MG63 (cell line): ENCODE data around the gene ATG16L1. TPM values are rescaled to one million over a fixed set of nuclear protein-coding genes. Genes with fewer than 3 reads are reported as not detected.

Source experiments
- DNase-seq: peaks from one replicate; pipeline ENCODE4 v3.0.0-alpha.2; 2020
- H3K27me3 ChIP-seq: fragments of 250-450 bp; sonication (Bioruptor Pico); 2 replicates; pipeline ENCODE4 v1.5.1; 2020; ENCODE audit warnings: mild to moderate bottlenecking, moderate library complexity
- H3K36me3 ChIP-seq: fragments of 250-450 bp; sonication (Bioruptor Pico); 2 replicates; pipeline ENCODE4 v1.5.1; 2020; ENCODE audit warnings: mild to moderate bottlenecking, moderate library complexity
- H3K4me3 ChIP-seq: fragments of 250-450 bp; sonication (Bioruptor Pico); 2 replicates; pipeline ENCODE4 v1.5.1; 2020; ENCODE audit warnings: mild to moderate bottlenecking, moderate library complexity
- H3K9me3 ChIP-seq: fragments of 250-450 bp; sonication (Bioruptor Pico); 2 replicates; pipeline ENCODE4 v1.5.1; 2020; ENCODE audit warnings: mild to moderate bottlenecking, moderate library complexity
- total RNA-seq: library from RNA; depleted of rRNA; stranded (reverse); fragments of >200 nt; shearing (Covaris generic); gene quantifications from 2 replicates; pipeline ENCODE4 v1.2.3, GENCODE V29; 2014; ENCODE audit warnings: low replicate concordance

ATG16L1 gene
- total RNA-seq, 1 experiment from 2014 or later: 33.2 TPM

DNA sequence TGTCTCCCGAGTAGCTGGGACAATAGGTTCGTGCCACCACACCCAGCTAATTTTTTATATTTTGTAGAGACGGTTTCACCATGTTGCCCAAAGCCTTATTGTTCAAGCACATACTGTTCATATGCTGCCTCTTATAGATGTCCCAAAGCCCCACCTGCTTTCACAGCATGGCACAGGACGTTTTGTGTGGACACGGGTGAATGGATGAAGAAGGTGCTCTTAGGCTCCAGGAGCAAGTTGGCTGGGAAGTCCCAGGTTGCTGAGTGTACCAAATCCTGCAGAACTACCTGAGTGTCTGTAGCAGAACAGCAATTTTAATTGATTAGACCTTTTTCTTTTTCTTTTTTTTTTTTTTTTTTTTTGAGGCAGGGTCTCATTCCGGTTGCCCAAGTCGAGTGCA lies 45.6 kb downstream of the ATG16L1 start:
- DNase-seq: no peak
- Histone ChIP-seq H3K4me3 (no peak overlapping the region), H3K9me3 (no peaks in the 10 kb centered on the region), H3K27me3 (no peaks in the 10 kb centered on the region), H3K36me3 (peaks cover 30% of the 10 kb centered on the region)

DNA sequence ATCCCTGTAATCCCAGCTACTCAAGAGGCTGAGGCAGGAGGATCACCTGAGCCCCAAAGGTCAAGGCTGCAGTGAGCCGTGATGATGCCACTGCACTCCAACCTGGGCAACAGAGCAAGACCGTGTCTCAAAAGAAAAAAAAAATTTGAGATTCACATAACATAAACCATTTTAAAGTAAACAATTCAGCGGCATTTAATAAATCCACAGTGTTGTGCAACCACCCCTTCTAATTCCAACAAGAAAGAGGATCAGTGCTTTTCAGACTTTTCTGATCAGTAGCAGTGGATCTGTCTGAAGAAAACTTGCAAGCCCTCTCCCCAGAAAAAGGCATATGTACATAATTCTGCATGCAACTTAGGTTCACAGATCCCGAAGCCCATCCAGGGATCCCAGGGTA lies 48.9 kb downstream of the ATG16L1 start:
- no peaks in the 10 kb centered on the region for H3K27me3 ChIP-seq
- DNase-seq: no peak
- no peaks in the 10 kb centered on the region for H3K9me3 ChIP-seq

DNA sequence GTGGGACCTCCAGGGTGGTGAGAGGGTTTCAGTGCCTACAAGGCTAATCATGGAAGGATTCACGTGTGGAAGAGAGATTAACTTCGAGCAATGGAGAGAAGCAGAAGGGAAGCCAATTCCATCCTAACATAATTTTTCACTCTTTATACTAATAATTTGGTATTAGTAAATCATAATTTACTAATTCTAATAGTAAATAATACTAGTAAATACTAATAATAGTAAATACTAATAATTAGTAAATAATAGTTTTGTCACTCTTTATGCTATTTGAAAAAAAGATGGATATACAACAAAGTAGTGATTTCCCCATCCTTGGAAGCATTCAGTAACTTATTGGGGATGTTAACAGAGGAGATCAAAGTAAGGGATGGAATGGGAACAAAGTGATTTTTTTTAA lies 49.8 kb downstream of the ATG16L1 start:
- no peak for DNase-seq

More for the DNA sequence above, 48.9 kb downstream of the ATG16L1 start:
- Histone ChIP-seq H3K4me3 (no peak overlapping the region), H3K36me3 (peaks cover 3% of the 10 kb centered on the region)

DNA sequence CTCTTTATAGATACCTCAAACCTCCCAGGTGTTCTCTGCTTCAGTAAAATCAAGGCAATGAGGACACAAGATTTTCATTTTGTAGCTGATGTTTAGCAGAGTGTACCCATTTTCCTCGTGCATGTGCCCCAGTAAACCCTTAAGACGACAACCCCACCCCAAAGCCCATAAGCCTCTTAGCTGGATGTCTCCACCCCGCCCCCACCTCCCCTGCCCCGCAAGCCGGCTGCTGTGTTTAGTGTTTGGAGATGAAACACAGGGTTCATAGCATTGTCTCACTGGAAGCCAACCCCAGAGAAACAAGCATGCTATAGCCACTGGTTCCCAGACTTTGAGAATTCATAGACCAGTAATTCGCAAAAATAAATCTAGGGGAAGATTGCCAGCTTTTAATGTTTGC lies 50.3 kb downstream of the ATG16L1 start:
- no peak for DNase-seq

More for the DNA sequence above, 49.8 kb downstream of the ATG16L1 start:
- Histone ChIP-seq H3K9me3 (no peaks in the 10 kb centered on the region), H3K36me3 (no peaks in the 10 kb centered on the region; the same call in 1 of the 2 replicates), H3K4me3 (no peak overlapping the region), H3K27me3 (no peaks in the 10 kb centered on the region)

GRCh38 chr2:233303252-233303651 lies 51.8 kb downstream of the ATG16L1 start:
- Histone ChIP-seq H3K27me3 (no peaks in the 10 kb centered on the region), H3K4me3 (no peak overlapping the region), H3K36me3 (no peaks in the 10 kb centered on the region), H3K9me3 (no peaks in the 10 kb centered on the region)
- DNase-seq: no peak

More for the DNA sequence above, 50.3 kb downstream of the ATG16L1 start:
- Histone ChIP-seq H3K4me3 (no peak overlapping the region), H3K36me3 (no peaks in the 10 kb centered on the region), H3K9me3 (no peaks in the 10 kb centered on the region), H3K27me3 (no peaks in the 10 kb centered on the region)

- no peaks in the 10 kb centered on the region for H3K36me3 ChIP-seq
- no peak for DNase-seq
- no peaks in the 10 kb centered on the region for H3K9me3 ChIP-seq
- no peak within 1 kb of the TSS for H3K4me3 ChIP-seq
- H3K27me3 ChIP-seq: no peaks in the 10 kb centered on the region
Measured at GRCh38 chr2:233307565-233307964, 56.1 kb downstream of the ATG16L1 start, which contains the start of gene SAG. TSS of gene SAG (plus strand) at chr2:233307816. CDS start at chr2:233309190, 1,374 bp downstream.

DNA sequence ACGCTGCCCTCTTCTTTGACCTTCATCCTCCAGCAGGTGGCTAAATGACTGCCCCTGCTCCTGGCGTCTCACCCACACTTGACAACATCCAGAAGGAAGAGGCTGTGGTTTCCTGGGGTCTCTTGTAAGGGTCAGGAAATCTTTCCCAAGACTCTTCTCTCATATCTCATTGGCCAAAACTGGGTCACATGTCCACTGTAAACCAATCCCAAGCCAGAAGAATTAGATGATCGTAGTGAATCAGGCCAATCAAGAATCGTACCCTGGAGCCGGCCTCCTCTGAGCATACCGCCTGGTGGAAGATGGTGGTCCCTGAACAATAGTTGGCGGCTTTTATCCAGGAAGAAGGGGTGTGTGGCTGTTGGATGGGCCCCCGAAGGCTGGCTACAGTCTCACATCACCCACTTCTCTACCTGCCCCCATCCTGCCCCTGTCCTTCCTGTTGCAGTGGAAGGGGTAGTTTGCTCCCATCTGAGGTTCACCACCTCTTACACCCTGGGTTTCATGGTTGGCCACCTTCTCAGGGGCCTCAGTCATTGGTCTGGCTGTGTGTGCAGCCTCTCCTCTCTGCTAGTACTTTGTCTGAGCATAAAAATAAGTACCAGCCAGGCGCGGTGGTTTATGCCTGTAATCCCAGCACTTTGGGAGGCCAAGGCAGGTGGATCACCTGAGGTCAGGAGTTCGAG lies 59.9 kb downstream of the ATG16L1 start:
- H3K4me3 ChIP-seq: no peak overlapping the region
- no peaks in the 10 kb centered on the region for H3K36me3 ChIP-seq
- no peaks in the 10 kb centered on the region for H3K9me3 ChIP-seq
- no peaks in the 10 kb centered on the region for H3K27me3 ChIP-seq
- no peak for DNase-seq

- DNase-seq: no peak
- Histone ChIP-seq H3K36me3 (no peaks in the 10 kb centered on the region), H3K4me3 (no peak overlapping the region)
Measured at GRCh38 chr2:233312874-233313273, 61.4 kb downstream of the ATG16L1 start.

DNA sequence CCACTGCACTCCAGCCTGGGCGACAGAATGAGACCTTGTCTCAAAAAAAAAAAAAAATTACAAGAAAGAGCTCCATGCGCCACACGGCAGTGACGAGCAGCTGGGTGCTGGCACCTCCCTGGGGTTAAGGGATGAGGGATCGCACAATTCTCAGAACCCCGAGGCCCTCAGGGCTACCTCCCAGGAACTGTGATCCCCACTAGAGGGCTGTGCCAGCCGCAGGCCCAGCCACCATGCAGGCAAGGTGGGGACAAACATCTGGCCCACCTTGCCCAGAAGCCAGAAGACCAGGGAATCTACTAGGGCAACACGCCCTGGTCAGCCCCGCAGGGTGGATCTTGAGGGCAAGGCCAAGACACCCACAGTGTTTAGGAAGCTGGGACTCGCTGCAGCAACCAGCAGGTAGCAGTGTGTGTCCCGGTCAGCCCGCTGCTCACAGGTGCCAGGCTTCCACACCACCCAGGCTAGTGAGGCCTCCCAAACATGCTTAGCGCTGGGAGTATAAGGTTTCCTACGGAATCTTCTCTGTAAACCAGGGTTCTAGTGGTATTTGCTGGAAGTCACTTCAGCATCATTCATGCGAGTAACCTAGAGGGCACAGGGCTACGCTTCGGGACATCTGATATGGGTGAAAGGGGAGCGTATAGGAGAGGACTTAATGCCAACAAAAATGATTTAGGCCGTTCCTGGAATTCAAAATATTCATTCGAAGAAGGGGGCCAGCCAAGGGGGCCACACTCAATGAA lies 62.9 kb downstream of the ATG16L1 start:
- H3K4me3 ChIP-seq: no peak overlapping the region
- DNase-seq: no peak
- no peaks in the 10 kb centered on the region for H3K9me3 ChIP-seq
- no peaks in the 10 kb centered on the region for H3K27me3 ChIP-seq
- no peaks in the 10 kb centered on the region for H3K36me3 ChIP-seq

More at GRCh38 chr2:233312874-233313273, 61.4 kb downstream of the ATG16L1 start:
- Histone ChIP-seq H3K9me3 (no peaks in the 10 kb centered on the region), H3K27me3 (no peaks in the 10 kb centered on the region)

- DNase-seq: no peak
- Histone ChIP-seq H3K9me3 (no peaks in the 10 kb centered on the region), H3K36me3 (no peaks in the 10 kb centered on the region), H3K27me3 (no peaks in the 10 kb centered on the region), H3K4me3 (no peak overlapping the region)
Measured at GRCh38 chr2:233317196-233317943, 65.9 kb downstream of the ATG16L1 start.

DNA sequence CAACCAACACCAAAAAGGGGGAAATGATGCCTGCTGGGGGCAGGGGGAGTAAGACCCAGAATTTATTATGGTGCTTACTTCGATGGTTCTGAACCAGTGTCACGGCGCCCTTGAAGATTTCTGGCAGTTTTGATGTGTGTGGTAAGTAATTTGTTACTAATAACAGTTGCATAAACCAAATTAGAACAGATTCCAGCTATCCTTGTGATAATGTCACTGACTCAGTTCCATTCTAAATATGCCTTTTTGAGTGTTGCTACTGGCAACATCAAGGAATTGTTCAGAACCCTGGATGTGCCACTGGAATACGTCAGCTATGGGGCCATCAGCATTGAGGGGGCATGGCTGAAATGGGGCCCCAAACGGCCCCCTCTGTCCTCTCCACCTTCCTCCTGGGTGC lies 67.8 kb downstream of the ATG16L1 start:
- H3K36me3 ChIP-seq: no peaks in the 10 kb centered on the region
- no peak for DNase-seq
- H3K4me3 ChIP-seq: no peak overlapping the region
- H3K9me3 ChIP-seq: no peaks in the 10 kb centered on the region
- H3K27me3 ChIP-seq: no peaks in the 10 kb centered on the region

DNA sequence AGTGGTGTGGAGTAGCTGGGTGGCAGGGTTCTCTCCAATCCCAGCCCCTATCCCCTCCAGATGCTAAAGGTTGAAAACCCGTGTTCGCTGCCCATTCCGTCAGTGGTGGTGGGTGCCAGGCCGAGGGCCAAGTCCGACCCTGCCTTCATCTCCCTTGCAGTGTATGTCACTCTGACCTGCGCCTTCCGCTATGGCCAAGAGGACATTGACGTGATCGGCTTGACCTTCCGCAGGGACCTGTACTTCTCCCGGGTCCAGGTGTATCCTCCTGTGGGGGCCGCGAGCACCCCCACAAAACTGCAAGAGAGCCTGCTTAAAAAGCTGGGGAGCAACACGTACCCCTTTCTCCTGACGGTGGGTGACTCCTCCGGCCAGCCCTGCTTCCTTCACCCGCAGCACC lies 69.0 kb downstream of the ATG16L1 start:
- Histone ChIP-seq H3K36me3 (no peaks in the 10 kb centered on the region), H3K4me3 (no peak overlapping the region), H3K9me3 (no peaks in the 10 kb centered on the region), H3K27me3 (no peaks in the 10 kb centered on the region)
- no peak for DNase-seq

DNA sequence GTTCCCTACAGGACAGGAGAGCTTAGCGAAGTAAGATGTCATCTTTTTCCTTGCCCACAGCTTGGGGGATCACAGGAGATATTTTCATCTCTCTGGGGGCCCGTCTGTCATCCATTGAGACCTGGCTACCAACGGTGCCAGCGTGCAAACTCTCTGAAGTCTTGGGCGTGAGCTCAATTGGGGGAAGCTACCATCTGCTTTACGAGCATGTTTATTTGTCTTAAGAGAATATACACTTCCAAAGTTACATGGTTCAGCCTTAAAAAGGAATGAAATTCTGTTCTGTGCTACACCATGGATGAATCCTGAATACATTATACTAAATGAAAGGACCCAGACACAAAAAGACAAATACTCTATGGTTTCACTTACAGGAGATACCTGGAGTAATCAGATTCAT lies 69.7 kb downstream of the ATG16L1 start:
- no peak for DNase-seq
- Histone ChIP-seq H3K27me3 (no peaks in the 10 kb centered on the region), H3K36me3 (no peaks in the 10 kb centered on the region), H3K4me3 (no peak overlapping the region), H3K9me3 (no peaks in the 10 kb centered on the region)

DNA sequence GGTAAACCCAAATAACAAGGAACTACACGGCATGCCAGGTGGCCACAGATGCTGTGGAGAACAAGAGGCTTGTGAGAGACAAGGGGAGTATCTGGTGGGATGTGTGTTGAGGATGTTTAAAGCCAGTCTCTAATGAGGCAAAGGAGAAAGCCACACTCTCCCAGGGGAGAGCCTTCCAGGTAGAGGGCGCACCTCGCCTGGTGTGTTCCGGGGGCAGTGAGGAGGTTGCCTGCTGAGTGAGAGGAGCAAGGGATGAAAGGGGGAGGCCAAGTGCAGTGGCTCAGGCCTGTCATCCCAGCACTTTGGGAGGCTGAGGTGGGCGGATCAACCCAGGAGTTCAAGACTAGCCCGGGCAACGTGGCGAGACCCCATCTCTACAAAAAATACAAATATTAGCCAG lies 72.4 kb downstream of the ATG16L1 start:
- Histone ChIP-seq H3K9me3 (no peaks in the 10 kb centered on the region), H3K27me3 (no peaks in the 10 kb centered on the region), H3K4me3 (no peak overlapping the region), H3K36me3 (no peaks in the 10 kb centered on the region)
- DNase-seq: no peak

DNA sequence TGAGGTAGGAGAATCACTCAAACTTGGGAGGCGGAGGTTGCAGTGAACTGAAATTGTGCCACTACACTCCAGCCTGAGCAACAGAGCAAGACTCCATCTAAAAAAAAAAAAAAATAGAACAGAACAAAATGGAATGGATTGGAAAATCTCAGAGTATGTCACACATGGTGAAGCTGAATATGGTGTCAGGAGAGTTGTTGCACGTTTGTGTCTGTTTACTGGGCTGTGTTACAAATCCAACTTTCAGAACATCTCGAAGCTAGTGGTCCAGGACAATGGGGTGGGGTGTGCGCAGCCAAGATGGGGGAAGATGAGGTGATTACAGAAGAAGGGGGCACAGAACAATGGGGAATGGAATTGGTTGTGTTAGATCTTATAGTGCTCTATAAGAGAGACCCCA lies 73.8 kb downstream of the ATG16L1 start:
- H3K27me3 ChIP-seq: no peaks in the 10 kb centered on the region
- H3K36me3 ChIP-seq: no peaks in the 10 kb centered on the region
- no peak for DNase-seq
- no peaks in the 10 kb centered on the region for H3K9me3 ChIP-seq
- H3K4me3 ChIP-seq: no peak overlapping the region

- no peaks in the 10 kb centered on the region for H3K9me3 ChIP-seq
- DNase-seq: no peak
- no peak overlapping the region for H3K4me3 ChIP-seq
- no peaks in the 10 kb centered on the region for H3K27me3 ChIP-seq
- no peaks in the 10 kb centered on the region for H3K36me3 ChIP-seq
Measured at GRCh38 chr2:233325814-233326213, 74.3 kb downstream of the ATG16L1 start.

DNA sequence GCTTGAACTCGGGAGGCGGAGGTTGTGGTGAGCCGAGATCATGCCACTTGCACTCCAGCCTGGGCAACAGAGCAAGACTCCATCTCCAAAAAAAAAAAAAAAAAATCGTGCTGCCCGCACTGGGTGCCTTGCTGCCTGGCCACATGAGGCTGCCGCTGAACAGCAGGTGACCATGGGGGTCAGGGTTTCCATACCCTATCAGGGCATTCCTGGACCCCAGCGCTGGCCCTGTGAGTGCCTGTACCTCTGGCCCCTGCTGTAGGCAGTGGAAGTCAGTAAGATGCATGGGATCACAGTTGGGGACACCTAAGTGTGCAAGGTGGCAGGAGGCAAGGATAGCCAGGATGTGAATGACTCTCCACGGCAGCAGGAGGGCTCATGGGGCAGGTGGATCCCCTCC lies 75.0 kb downstream of the ATG16L1 start:
- no peak overlapping the region for H3K4me3 ChIP-seq
- DNase-seq: no peak
- H3K27me3 ChIP-seq: no peaks in the 10 kb centered on the region
- H3K36me3 ChIP-seq: no peaks in the 10 kb centered on the region
- no peaks in the 10 kb centered on the region for H3K9me3 ChIP-seq
